ENCODE data around the gene APMAP. TPM values are rescaled to one million over a fixed set of nuclear protein-coding genes. Genes with fewer than 3 reads are reported as not detected.

APMAP gene
- polyA plus RNA-seq, 1 of the 3 experiments (the other 2 are of a cell fraction), result 107 TPM

- Histone ChIP-seq H3K4me1 (ENCODE audit: control insufficient read depth in 1 of 2, insufficient read depth in 2 of 2, low read depth in 1 of 2, low read length in 1 of 2) (no peaks in the 10 kb centered on the region), H3K4me3 (ENCODE audit: low read depth in 2 of 2, low read length in 1 of 2) (no peak overlapping the region), H3K9me3 (no peaks in the 10 kb centered on the region), H4K20me1 (ENCODE audit: insufficient read depth) (no peaks in the 10 kb centered on the region), H3K36me3 (replicated peaks in 1 of 2; ENCODE audit: control insufficient read depth in 1 of 2, insufficient read depth in 2 of 2, low read length in 1 of 2) (no peaks in the 10 kb centered on the region), H3K9ac (no peak overlapping the region), H3K4me2 (no peak overlapping the region), H3K27me3 (ENCODE audit: insufficient read depth) (no peaks in the 10 kb centered on the region), H3K27ac (ENCODE audit: low read depth in 2 of 2, low read length in 1 of 2) (no peak overlapping the region), H3K9me2 (no peaks in the 10 kb centered on the region), H3K79me2 (ENCODE audit: insufficient read depth) (no peaks in the 10 kb centered on the region), H2AFZ (ENCODE audit: low read depth) (no peak overlapping the region), H3F3A (replicated peaks; ENCODE audit: insufficient read depth) (no peaks in the 10 kb centered on the region)
- CTCF ChIA-PET, result no interaction called here
- DNase-seq, result no peak
- TF ChIP-seq GATA2 (CRISPR knock-in tag; IDR thresholded peaks at IDR 0.05) (no peak), USF1 (IDR thresholded peaks at IDR 0.05; ENCODE audit: borderline replicate concordance, low read depth) (no peak), NRF1 (IDR thresholded peaks at IDR 0.05; ENCODE audit: low read depth, low read length) (no peak), ELF1 (IDR thresholded peaks at IDR 0.05) (no peak), EP300 (IDR thresholded peaks at IDR 0.05; ENCODE audit: borderline replicate concordance in 1 of 2, low read depth in 1 of 2, low read length in 1 of 2) (no peak), TEAD4 (IDR thresholded peaks at IDR 0.05; ENCODE audit: borderline replicate concordance, insufficient read depth) (no peak), RXRA (IDR thresholded peaks at IDR 0.05; ENCODE audit: borderline replicate concordance, low read depth) (no peak), MAX (IDR thresholded peaks at IDR 0.05; ENCODE audit: low read depth) (no peak), SIN3A (IDR thresholded peaks at IDR 0.05; ENCODE audit: borderline replicate concordance, low read depth, low read length) (no peak), EZH2phosphoT487 (IDR thresholded peaks at IDR 0.05; ENCODE audit: borderline replicate concordance, low read depth) (no peak), SMC3 (IDR thresholded peaks at IDR 0.05; ENCODE audit: low read depth, low read length) (no peak), POLR2AphosphoS5 (IDR thresholded peaks at IDR 0.05; ENCODE audit: low read depth, low read length) (no peak), YY1 (IDR thresholded peaks at IDR 0.05; ENCODE audit: low read depth) (no peak), FOXJ3 (CRISPR knock-in tag; IDR thresholded peaks at IDR 0.05) (no peak), USF2 (IDR thresholded peaks at IDR 0.05; ENCODE audit: borderline replicate concordance, low read depth, low read length) (no peak), FOSL2 (IDR thresholded peaks at IDR 0.05; ENCODE audit: borderline replicate concordance, low read depth) (no peak), RFX5 (IDR thresholded peaks at IDR 0.05; ENCODE audit: low read length) (no peak), NFIC (IDR thresholded peaks at IDR 0.05; ENCODE audit: borderline replicate concordance) (no peak), TCF12 (IDR thresholded peaks at IDR 0.05) (no peak), FOXM1 (IDR thresholded peaks at IDR 0.05; ENCODE audit: low read depth) (no peak)
- 73% methylated on average over 3 of the region's 5 CpGs for WGBS (ENCODE audit: low lambda C conversion rate)
- POLR2A ChIA-PET, result no interaction called here
These were observed 27.8 kb upstream of the APMAP start for GRCh38 chr20:25020345-25020744.
